ENCODE data around the gene BOK.
"Not testable (repeated sequence)": the region's sequence is repeated elsewhere in the genome, so short reads cannot be mapped to it uniquely, and the experiment has no call there.

The BOK gene

GRCh38 chr2:241574911-241575623, 16.5 kb downstream of the BOK start:
- no peak for DNase-seq

GRCh38 chr2:241575624-241576292, 17.2 kb downstream of the BOK start:
- DNase-seq, result no peak

DNA sequence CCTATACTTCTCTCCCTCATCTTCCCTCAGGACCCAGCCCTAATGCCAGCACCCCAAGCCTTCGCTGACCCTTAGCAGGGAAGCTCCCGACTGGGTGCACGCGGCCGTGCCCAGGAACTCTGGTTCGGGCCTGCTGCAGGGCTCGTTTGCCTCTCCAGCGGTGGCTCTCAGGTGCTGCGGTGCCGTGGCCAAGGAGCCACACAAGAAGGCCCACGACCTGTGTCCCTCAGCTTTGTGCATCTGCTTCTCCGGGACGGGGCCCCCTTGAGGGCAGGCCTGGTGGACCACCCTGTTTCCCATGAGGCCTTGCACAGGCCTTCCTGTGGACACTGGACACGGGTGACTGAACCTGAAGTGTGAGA, 17.7 kb downstream of the BOK start:
- no peak for DNase-seq

DNA sequence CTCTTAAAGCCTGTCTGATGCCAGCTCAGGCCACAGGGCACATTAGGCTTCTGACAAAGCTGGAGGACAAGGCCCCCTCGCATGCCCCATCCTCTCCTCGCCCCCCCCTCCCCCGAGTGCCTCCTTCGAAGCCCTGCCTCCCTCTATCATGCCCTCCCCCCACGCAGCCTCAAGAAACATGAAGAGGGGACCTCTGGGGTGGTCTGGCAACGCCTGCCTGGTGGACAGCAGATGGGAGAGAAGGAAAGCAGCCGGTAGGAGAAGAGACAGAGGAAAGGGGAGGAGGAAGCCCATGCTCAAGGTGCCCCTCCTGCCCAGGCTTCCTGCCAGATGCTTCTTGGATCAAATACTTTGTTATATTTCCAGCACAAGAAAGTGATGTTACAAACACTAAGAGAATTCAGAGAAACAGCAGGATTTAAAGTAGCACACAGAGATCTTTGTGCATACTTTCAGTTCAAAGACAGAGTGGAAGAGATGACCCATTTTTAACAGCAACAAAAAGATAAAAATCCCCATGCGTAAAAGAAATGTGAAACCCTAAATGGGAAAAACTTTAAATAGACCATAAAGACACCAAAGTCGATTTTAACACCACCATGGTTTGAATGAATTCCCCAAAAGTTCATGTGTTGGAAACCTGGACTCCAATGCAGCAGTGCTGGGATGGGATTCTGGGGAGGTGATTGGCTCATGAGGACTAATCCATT, 19.0 kb downstream of the BOK start:
- DNase-seq, result no peak

DNA sequence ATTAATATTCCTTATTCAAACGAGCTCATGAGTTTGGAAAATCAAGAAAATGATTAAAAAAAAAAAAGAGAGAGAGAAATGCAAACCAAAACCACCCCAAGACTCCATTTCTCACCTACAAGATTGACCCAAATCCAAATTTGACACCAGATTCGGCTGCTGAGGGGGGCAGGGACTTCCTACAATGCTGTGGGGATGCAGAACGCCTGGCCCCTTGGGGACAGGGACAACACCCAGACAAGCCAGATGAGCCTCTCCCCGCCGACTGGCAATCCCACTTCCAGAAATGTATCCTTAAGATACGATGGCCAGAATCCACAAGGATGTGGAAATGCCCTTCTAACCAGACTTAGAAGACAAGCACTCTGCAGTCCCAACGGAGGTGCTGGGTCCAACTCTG, 20.7 kb downstream of the BOK start:
- DNase-seq, result no peak

DNA sequence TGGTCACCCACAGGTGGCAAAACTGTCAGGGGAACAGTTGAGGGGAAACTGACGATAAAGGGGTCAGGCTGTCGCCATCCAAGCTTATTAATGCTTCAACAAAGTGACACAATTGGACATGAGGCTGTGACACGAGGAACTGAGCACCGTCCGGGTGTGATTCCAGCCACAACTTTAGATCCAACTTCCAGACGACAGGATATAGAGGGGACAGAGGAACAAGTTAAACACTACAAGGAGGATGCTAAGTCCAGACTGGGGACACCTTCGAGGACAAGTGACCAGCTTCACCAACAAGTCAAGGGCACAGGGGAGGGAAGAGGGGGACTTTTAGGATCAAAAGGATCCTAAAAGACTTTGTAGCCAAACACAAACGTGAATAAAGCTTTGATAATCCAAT, 23.8 kb downstream of the BOK start:
- no peak for DNase-seq

DNA sequence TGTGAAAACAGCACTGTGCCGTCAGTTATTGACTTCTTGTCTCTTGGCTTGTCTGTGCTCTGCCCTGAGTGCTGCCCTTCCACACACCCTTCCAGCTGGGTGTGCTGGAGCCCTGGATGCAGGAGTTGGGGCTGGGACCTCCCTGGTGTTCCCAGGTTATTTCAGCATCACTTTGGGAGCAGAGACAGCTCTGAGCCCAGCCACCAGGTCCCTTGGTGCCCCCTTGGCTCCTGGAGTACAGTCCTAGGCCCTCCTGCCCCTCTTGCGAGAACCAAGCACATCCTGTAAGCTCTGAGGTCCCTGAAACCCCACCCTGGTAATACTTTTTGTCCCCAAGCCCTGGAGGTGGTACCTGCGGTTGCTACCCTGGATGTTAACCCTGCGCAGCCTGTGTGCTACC, 24.3 kb downstream of the BOK start:
- no peak for DNase-seq

DNA sequence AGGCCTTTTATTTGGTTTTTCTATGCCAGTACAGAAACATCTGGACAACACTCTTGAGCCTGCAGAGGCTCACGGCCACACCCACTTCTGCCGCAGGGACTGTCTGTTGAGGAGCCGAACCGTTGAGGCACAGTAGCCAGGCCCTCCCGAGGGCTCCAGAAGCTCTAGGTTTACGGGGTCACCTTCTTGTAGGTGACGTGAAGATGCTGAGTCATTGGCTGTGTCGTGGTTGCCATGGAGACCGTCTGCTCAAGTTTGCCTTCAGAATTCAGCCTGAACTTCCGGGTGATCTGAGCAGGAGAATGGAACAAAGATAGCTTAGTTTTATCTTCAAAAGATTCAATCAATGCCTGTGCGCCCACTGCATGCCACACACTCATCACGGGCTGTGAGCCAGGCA, 25.9 kb downstream of the BOK start:
- no peak for DNase-seq

GRCh38 chr2:241586564-241587264, 28.2 kb downstream of the BOK start:
- DNase-seq, result no peak

- not testable (repeated sequence) for DNase-seq
Observed at GRCh38 chr2:241589863-241590262, 31.3 kb downstream of the BOK start.

DNA sequence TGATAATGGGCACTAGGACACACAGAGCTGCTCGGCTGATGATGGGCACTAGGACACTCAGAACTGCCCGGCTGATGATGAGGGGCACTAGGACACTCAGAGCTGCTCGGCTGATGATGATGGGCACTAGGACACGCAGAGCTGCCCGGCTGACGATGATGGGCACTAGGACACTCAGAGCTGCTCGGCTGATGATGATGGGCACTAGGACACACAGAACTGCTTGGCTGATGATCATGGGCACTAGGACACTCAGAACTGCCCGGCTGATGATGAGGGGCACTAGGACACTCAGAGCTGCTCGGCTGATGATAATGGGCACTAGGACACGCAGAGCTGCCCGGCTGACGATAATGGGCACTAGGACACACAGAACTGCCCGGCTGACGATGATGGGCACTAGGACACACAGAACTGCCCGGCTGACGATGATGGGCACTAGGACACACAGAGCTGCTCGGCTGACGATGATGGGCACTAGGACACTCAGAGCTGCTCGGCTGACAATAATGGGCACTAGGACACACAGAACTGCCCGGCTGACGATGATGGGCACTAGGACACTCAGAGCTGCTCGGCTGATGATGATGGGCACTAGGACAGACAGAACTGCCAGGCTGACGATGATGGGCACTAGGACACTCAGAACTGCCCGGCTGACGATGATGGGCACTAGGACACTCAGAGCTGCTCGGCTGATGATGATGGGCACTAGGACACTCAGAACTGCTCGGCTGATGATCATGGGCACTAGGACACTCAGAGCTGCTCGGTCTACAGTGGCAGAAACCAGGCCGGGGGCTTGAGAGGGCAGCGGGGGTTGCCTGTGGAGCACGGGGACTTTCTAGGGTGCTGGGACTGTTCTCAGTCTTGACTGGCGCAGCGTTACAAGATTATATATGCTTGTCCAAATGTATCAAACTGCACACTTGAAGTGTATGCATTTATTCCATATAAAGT, 32.2 kb downstream of the BOK start:
- not testable (repeated sequence) for DNase-seq

GRCh38 chr2:241592126-241592845, 33.7 kb downstream of the BOK start:
- no peak for DNase-seq

GRCh38 chr2:241593271-241593670, 34.7 kb downstream of the BOK start:
- no peak for DNase-seq

GRCh38 chr2:241595600-241596140, 37.1 kb downstream of the BOK start:
- DNase-seq, result no peak

DNA sequence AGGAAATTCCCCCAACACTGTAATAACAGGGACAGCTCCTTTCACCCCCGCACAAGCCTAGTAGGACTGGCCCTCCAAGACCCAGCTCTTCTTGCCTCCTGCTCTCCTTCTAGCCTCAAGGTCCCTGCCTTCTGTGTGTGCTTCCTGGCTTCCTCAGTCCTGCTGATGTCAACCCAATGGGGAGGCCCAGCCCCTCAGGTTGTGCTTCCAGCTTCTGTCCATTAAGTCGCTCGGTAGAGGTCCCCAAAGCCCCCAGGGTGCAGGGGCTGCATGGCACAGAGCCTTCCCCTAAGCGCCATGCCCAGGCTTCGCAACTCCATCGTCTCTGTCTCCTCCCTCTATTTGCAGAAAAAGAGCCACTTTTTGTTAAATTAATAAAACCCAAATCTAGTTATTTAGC, 39.0 kb downstream of the BOK start:
- no peak for DNase-seq

GRCh38 chr2:241598061-241598460, 39.5 kb downstream of the BOK start:
- no peak for DNase-seq

DNA sequence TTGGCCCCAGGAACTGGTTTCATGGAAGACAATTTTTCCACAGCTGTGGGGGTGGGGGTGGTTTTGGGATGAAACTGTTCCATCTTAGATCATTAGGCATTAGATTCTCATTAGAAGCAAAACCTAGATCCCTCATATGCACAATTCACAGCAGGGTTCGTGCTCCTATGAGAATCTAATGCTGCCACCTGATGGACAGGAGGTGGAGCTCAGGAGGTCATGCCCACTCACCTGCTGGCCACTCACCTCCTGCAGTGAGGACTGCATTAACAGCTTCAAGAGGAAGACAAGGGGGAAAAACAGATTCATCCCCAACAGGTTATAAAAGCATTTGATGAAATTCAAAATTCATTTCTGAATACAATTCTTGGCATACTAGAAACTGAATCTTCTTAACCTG, 39.9 kb downstream of the BOK start:
- no peak for DNase-seq

DNA sequence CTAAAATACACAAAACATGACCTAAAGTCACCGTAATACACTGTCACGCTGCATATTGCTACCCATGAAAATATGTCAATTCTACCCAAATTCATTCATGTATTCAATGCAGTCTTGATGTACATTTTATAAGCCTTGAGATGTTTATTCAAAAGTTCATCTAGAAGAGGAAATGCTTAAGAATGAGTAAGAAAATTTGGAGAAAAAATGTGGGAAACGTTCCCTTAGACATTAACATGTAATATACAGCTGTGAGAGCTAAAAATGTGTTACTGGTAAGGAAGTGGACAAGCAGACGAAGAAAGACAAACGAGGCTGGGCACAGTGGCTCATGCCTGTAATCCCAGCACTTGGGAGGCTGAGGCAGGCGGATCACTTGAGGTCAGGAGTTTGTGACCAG, 41.1 kb downstream of the BOK start:
- no peak for DNase-seq

DNA sequence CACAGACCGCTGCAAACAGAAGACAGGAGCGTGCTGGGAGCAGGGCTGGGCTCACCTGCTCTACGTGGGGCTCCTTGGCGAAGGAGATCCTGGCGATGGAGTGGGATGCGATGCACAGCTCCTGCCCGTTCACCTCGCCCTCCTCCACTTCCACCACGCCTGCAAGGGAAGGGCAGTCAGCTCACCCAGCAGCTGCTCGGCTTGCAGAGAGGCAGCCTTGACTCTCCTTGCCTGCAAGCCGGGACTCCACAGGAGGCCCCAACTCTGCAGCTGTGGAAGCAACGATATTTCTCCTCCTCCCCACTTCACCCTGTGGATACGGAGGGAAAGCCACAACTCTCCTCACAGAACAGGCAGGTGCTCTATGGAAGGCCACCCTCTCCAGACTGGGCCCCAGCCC, 43.3 kb downstream of the BOK start:
- no peak for DNase-seq

DNA sequence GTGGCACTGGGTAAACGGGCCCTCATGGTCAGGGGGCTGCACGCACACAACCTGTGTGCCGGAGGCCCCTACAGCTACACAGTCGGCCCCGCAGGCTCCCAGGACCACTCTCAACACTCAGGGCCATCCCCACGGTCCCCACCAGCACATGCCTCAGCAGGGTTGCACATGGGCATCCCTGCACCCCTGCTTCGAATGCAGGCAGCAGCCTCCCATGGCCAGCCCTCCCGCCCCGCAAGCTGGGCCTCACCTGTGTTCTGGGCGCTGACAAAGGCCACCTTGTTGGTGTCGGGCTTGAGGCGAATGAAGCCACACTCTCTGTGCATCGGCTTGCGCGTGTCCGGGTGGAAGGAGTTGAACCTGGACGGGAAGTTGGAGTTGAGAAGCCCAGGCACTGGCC, 44.2 kb downstream of the BOK start:
- DNase-seq, result no peak

GRCh38 chr2:241603686-241604085, 45.1 kb downstream of the BOK start:
- no peak for DNase-seq
